Measurements from ENCODE around the gene GRIK1. TPM values are rescaled to one million over a fixed set of nuclear protein-coding genes. Genes with fewer than 3 reads are reported as not detected.

GRIK1 gene
- total RNA-seq, 4 donors from 2014 or later: 1.2 to 7.4 (median 1.3) TPM; not detected in 1

- DNase-seq: no peak
- Histone ChIP-seq H3K4me3 (no peak overlapping the region), H3K9me3 (peaks cover 0 to 10% (median 4%) of the 10 kb centered on the region in 4 donors), H3K27ac (no peak overlapping the region), H3K36me3 (no peaks in the 10 kb centered on the region), H3K27me3 (no peaks in the 10 kb centered on the region), H3K4me1 (no peaks in the 10 kb centered on the region)
- TF ChIP-seq POLR2A (IDR thresholded peaks at IDR 0.05) (no peak), CTCF (IDR thresholded peaks at IDR 0.05) (no peak)
Observed at GRCh38 chr21:29526545-29526944, 413.3 kb downstream of the GRIK1 start.

- H3K27ac ChIP-seq: no peak overlapping the region
- TF ChIP-seq CTCF (IDR thresholded peaks at IDR 0.05) (no peak), POLR2A (IDR thresholded peaks at IDR 0.05) (no peak)
- no peaks in the 10 kb centered on the region for H3K27me3 ChIP-seq
- no peaks in the 10 kb centered on the region for H3K4me1 ChIP-seq
- no peak overlapping the region for H3K4me3 ChIP-seq
- peaks cover 0 to 10% (median 4%) of the 10 kb centered on the region in 4 donors for H3K9me3 ChIP-seq
- no peak for DNase-seq
- H3K36me3 ChIP-seq: no peaks in the 10 kb centered on the region
Observed at GRCh38 chr21:29524055-29524454, 415.7 kb downstream of the GRIK1 start.

- no peaks in the 10 kb centered on the region for H3K36me3 ChIP-seq
- peaks cover 0 to 10% (median 4%) of the 10 kb centered on the region in 4 donors for H3K9me3 ChIP-seq
- no peaks in the 10 kb centered on the region for H3K27me3 ChIP-seq
- H3K4me1 ChIP-seq: no peaks in the 10 kb centered on the region
- H3K4me3 ChIP-seq: no peak overlapping the region
- TF ChIP-seq POLR2A (IDR thresholded peaks at IDR 0.05): no peak
- TF ChIP-seq CTCF (IDR thresholded peaks at IDR 0.05): no peak
- no peak overlapping the region for H3K27ac ChIP-seq
- no peak for DNase-seq
Observed at GRCh38 chr21:29523646-29524045, 416.1 kb downstream of the GRIK1 start.

- no peak for DNase-seq
- Histone ChIP-seq H3K4me3 (no peak overlapping the region), H3K27me3 (no peaks in the 10 kb centered on the region), H3K27ac (no peak overlapping the region), H3K36me3 (no peaks in the 10 kb centered on the region), H3K9me3 (peaks cover 0 to 7% (median 4%) of the 10 kb centered on the region in 4 donors), H3K4me1 (no peaks in the 10 kb centered on the region)
- TF ChIP-seq POLR2A (IDR thresholded peaks at IDR 0.05) (no peak), CTCF (IDR thresholded peaks at IDR 0.05) (no peak)
Observed at GRCh38 chr21:29521872-29522271, 417.9 kb downstream of the GRIK1 start.

GRCh38 chr21:29520171-29520570 lies 419.6 kb downstream of the GRIK1 start:
- H3K9me3 ChIP-seq: peaks cover 0 to 3% (median 0%) of the 10 kb centered on the region in 4 donors
- no peaks in the 10 kb centered on the region for H3K27me3 ChIP-seq
- H3K4me3 ChIP-seq: no peak overlapping the region
- no peak overlapping the region for H3K27ac ChIP-seq
- no peaks in the 10 kb centered on the region for H3K36me3 ChIP-seq
- no peaks in the 10 kb centered on the region for H3K4me1 ChIP-seq
- no peak for TF ChIP-seq CTCF (IDR thresholded peaks at IDR 0.05)
- TF ChIP-seq POLR2A (IDR thresholded peaks at IDR 0.05): no peak
- DNase-seq: no peak

All from Peyer's patch (tissue), 4 donors.